ENCODE measurements around the gene BEX1. TPM values are rescaled to one million over a fixed set of nuclear protein-coding genes. Genes with fewer than 3 reads are reported as not detected.

BEX1 gene
- total RNA-seq: not detected in 2 replicates

GRCh38 chrX:103063918-103064434 is at the start of gene BEX1:
TSS of gene BEX1 (minus strand) at chrX:103064171. CDS start at chrX:103063274, 897 bp downstream.

DNA sequence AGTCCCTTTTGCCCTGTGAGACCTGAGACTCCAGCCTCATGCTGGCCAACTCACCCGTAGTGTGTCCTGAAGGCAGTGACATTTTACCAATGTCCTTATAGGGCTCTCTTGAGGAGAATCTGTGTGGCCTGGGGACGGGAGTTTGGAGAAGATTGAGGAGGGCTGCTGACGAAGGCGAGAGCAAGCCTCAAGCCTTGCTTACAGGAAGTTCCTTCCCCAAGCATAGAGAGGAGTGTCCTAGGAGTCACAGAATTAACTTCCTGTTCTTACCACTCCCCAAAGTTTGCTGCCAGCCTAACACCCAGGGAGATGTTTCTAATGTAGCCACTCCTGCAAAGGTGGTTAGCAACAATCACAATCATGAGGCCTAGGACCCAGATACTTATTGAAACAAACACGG is 29.0 kb upstream of the BEX1 start, which contains the start of gene NXF3:
NXF3 (minus strand) TSS at position 202 of the 400 bp plus-strand sequence; CDS start at position 82, 120 bp downstream.

Other genes starting within 250 kb of the BEX1 start
- 0.65 and 2.4 TPM in 2 replicates for gene RAB40AL, start 126.9 kb downstream of the BEX1 start, total RNA-seq
- gene NXF3, start 29.0 kb upstream of the BEX1 start, total RNA-seq: not detected in 2 replicates
- gene BEX4, start 150.9 kb upstream of the BEX1 start, total RNA-seq: 15.7 and 17.0 TPM in 2 replicates
- gene TCEAL8, start 191.0 kb upstream of the BEX1 start, total RNA-seq: 74.5 and 80.4 TPM in 2 replicates
- gene TCEAL5, start 212.6 kb upstream of the BEX1 start, total RNA-seq: not detected in 2 replicates
- 0.38 TPM in 1 of 2 replicates, not detected in the other for gene BEX2, start 246.8 kb upstream of the BEX1 start, total RNA-seq